ENCODE results near the gene LKAAEAR1. TPM values are rescaled to one million over a fixed set of nuclear protein-coding genes. Genes with fewer than 3 reads are reported as not detected.
A peak's percentile ranks its signal among the peaks of the same experiment; 100 is the strongest.

LKAAEAR1 gene
- total and polyA plus RNA-seq, 9 of the 15 experiments (the other 6 are each of a cell fraction or from before 2014, with no cell fraction given): not detected

DNA sequence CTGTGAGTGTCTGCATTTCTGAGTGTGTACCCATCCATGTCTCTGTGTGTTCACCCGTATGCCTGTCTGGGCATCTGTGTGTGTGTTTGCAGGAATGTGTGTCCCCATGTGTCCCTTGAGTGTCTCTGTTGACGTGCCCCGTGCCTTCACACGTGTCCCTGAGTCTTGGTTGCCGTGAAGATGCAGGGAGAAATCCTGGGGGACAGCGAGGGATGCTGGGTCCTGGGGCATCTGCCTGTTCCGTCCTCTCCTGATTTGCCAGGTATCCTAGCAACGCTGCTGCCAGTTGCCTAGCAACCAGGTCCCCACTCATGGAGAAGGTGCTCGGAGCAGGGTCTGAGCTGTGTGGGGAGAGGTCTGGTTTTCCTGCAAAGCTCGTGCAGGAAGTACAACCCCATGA, 6.0 kb upstream of the LKAAEAR1 start:
- DNase-seq (ENCODE audit: extremely low read depth in 1 of 4, low spot score in 3 of 4) (peak; percentile 54 to 71 (median 62)), FAIRE-seq (peak; percentile 11), ATAC-seq (peak; percentile 78)
- ChIA-PET CTCF (ENCODE audit: low intra/inter-chr PET ratio) (no interaction called here), POLR2A (no interaction called here)
- in situ Hi-C loops (cut with MboI): no loop called here
- H2AFZ ChIP-seq (ENCODE audit: low read depth, low read length): no peak overlapping the region
- WGBS (ENCODE audit: insufficient coverage, low coverage, missing lambda C conversion rate): 2% methylated on average over 10 of the region's 10 CpGs
- no peak overlapping the region for H3K4me2 ChIP-seq (ENCODE audit: insufficient read depth, low read length)
- no peaks in the 10 kb centered on the region for H3K79me2 ChIP-seq (ENCODE audit: control insufficient read depth, insufficient read depth, low read length)
- H3K9ac ChIP-seq (ENCODE audit: insufficient read depth in 1 of 2, low read depth in 2 of 2, low read length in 2 of 2): no peak overlapping the region
- intact Hi-C loops (cut with micrococcal nuclease): no loop called here
- no peak overlapping the region for H3K4me3 ChIP-seq
- H3K4me1 ChIP-seq (replicated peaks in 1 of 2; ENCODE audit: control insufficient read depth in 2 of 2, insufficient read depth in 2 of 2, low read length in 2 of 2): peaks cover 0 to 26% of the 10 kb centered on the region in 2 experiments; a peak in 2 of 5 replicates
- H3K9me1 ChIP-seq (ENCODE audit: control insufficient read depth, insufficient read depth, low read length): no peaks in the 10 kb centered on the region
- peaks cover 9% of the 10 kb centered on the region; the same call in 1 of the 2 replicates for H4K20me1 ChIP-seq (replicated peaks; ENCODE audit: control insufficient read depth, insufficient read depth, low read length)
- no peak overlapping the region for H3K27ac ChIP-seq (ENCODE audit: extremely low read depth, low read depth, low read length)
- no peaks in the 10 kb centered on the region for H3K36me3 ChIP-seq (ENCODE audit: control insufficient read depth, insufficient read depth, low read length)
- peaks cover 2% of the 10 kb centered on the region; the same call in 1 of the 2 replicates for H3K9me3 ChIP-seq (replicated peaks; ENCODE audit: control insufficient read depth, insufficient read depth, low read depth, low read length)
- BruUV-seq (replicated peaks): no TSS peak
- TF ChIP-seq BMI1 (IDR thresholded peaks at IDR 0.05; ENCODE audit: low read length) (peak; percentile 65; the same call in 1 of the 2 replicates), DIDO1 (tag; IDR thresholded peaks at IDR 0.05; ENCODE audit: low read depth) (no peak), CTBP1 (IDR thresholded peaks at IDR 0.05; ENCODE audit: borderline replicate concordance) (peak; percentile 74), TEAD1 (CRISPR knock-in tag; IDR thresholded peaks at IDR 0.05) (0 out of 4 replicates have a peak, but pooled peaks of 1 of the 2 experiments have one; percentile 25), RFX1 (IDR thresholded peaks at IDR 0.05) (peak; percentile 98), HDAC2 (IDR thresholded peaks at IDR 0.05) (0 out of 2 replicates have a peak, but pooled peaks have one; percentile 44), MEF2D (tag; conservative IDR thresholded peaks at IDR 0.05; ENCODE audit: low read depth) (no peak), MYNN (IDR thresholded peaks at IDR 0.05) (peak; percentile 96), MYNN (CRISPR knock-in tag; IDR thresholded peaks at IDR 0.05) (no peak), JUND (IDR thresholded peaks at IDR 0.05; ENCODE audit: borderline replicate concordance, low read depth, low read length) (no peak), JUND (tag; IDR thresholded peaks at IDR 0.05; ENCODE audit: borderline replicate concordance, low read depth, low read length) (no peak), CSDE1 (IDR thresholded peaks at IDR 0.05) (peak in 1 of 2 experiments; percentile 92; a peak in 2 of 4 replicates), RCOR1 (IDR thresholded peaks at IDR 0.05; ENCODE audit: borderline replicate concordance in 1 of 2, low read depth in 2 of 2, low read length in 2 of 2) (peak in 1 of 2 experiments; percentile 87; a peak in 2 of 4 replicates), KDM1A (IDR thresholded peaks at IDR 0.05) (peak; percentile 81 to 84), MXI1 (IDR thresholded peaks at IDR 0.05; ENCODE audit: low read depth, low read length) (0 out of 2 replicates have a peak, but pooled peaks have one; percentile 64)
- TF ChIP-seq, protein P1, sequence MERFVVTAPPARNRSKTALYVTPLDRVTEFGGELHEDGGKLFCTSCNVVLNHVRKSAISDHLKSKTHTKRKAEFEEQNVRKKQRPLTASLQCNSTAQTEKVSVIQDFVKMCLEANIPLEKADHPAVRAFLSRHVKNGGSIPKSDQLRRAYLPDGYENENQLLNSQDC (CRISPR knock-in tag; IDR thresholded peaks at IDR 0.05): no peak
- TF ChIP-seq, protein P2, sequence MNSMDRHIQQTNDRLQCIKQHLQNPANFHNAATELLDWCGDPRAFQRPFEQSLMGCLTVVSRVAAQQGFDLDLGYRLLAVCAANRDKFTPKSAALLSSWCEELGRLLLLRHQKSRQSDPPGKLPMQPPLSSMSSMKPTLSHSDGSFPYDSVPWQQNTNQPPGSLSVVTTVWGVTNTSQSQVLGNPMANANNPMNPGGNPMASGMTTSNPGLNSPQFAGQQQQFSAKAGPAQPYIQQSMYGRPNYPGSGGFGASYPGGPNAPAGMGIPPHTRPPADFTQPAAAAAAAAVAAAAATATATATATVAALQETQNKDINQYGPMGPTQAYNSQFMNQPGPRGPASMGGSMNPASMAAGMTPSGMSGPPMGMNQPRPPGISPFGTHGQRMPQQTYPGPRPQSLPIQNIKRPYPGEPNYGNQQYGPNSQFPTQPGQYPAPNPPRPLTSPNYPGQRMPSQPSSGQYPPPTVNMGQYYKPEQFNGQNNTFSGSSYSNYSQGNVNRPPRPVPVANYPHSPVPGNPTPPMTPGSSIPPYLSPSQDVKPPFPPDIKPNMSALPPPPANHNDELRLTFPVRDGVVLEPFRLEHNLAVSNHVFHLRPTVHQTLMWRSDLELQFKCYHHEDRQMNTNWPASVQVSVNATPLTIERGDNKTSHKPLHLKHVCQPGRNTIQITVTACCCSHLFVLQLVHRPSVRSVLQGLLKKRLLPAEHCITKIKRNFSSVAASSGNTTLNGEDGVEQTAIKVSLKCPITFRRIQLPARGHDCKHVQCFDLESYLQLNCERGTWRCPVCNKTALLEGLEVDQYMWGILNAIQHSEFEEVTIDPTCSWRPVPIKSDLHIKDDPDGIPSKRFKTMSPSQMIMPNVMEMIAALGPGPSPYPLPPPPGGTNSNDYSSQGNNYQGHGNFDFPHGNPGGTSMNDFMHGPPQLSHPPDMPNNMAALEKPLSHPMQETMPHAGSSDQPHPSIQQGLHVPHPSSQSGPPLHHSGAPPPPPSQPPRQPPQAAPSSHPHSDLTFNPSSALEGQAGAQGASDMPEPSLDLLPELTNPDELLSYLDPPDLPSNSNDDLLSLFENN (IDR thresholded peaks at IDR 0.05; ENCODE audit: low read depth in 2 of 2, low read length in 2 of 2): no peak
- TF ChIP-seq, protein P3, sequence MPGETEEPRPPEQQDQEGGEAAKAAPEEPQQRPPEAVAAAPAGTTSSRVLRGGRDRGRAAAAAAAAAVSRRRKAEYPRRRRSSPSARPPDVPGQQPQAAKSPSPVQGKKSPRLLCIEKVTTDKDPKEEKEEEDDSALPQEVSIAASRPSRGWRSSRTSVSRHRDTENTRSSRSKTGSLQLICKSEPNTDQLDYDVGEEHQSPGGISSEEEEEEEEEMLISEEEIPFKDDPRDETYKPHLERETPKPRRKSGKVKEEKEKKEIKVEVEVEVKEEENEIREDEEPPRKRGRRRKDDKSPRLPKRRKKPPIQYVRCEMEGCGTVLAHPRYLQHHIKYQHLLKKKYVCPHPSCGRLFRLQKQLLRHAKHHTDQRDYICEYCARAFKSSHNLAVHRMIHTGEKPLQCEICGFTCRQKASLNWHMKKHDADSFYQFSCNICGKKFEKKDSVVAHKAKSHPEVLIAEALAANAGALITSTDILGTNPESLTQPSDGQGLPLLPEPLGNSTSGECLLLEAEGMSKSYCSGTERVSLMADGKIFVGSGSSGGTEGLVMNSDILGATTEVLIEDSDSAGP (CRISPR knock-in tag; IDR thresholded peaks at IDR 0.05): no peak
- peaks cover 0 to 23% of the 10 kb centered on the region in 2 experiments; a peak in 2 of 5 replicates for H3K27me3 ChIP-seq (ENCODE audit: control insufficient read depth in 2 of 2, insufficient read depth in 2 of 2, low read length in 2 of 2)

Measured in K562 (cell line).